GM19238 (cell line): Measurements from ENCODE around the gene VKORC1.

Source experiments
- DNase-seq: peaks from one replicate; pipeline ENCODE4 v3.0.0; 2011; ENCODE audit warnings: low spot score; ENCODE audit not compliant: insufficient read length

Gene VKORC1

GRCh38 chr16:31083081-31083480 lies 11.5 kb downstream of the VKORC1 start:
- no peak for DNase-seq

- no peak for DNase-seq
Observed at GRCh38 chr16:31082368-31083045, 12.1 kb downstream of the VKORC1 start.

- DNase-seq: no peak
Observed at GRCh38 chr16:31081428-31082351, 12.9 kb downstream of the VKORC1 start.

- DNase-seq: no peak
Observed at GRCh38 chr16:31080756-31081419, 13.7 kb downstream of the VKORC1 start.

GRCh38 chr16:31080035-31080629 lies 14.5 kb downstream of the VKORC1 start:
- DNase-seq: no peak

- DNase-seq: no peak
Observed at GRCh38 chr16:31079342-31079944, 15.2 kb downstream of the VKORC1 start.

- DNase-seq: no peak
Observed at GRCh38 chr16:31078597-31079341, 15.8 kb downstream of the VKORC1 start.

GRCh38 chr16:31077592-31078396 lies 16.8 kb downstream of the VKORC1 start:
- no peak for DNase-seq

GRCh38 chr16:31077024-31077423 lies 17.6 kb downstream of the VKORC1 start:
- DNase-seq: no peak

- no peak for DNase-seq
Observed at GRCh38 chr16:31076319-31076718, 18.3 kb downstream of the VKORC1 start.

GRCh38 chr16:31074814-31075183 lies 19.8 kb downstream of the VKORC1 start:
- DNase-seq: no peak

GRCh38 chr16:31073970-31074813 lies 20.4 kb downstream of the VKORC1 start, which contains the start of the genes ZNF646 and ZNF668:
Gene ZNF646, plus strand, starts transcription at chr16:31074422. Its CDS starts 1,903 bp downstream, at chr16:31076325.
Gene ZNF668, minus strand, starts transcription at chr16:31074240. Its CDS starts 9,781 bp downstream, at chr16:31064459.
- DNase-seq: peak; percentile 97

GRCh38 chr16:31073142-31073969 lies 21.2 kb downstream of the VKORC1 start:
- DNase-seq: peak; percentile 83

GRCh38 chr16:31072540-31073141 lies 22.0 kb downstream of the VKORC1 start:
- no peak for DNase-seq

GRCh38 chr16:31071861-31072260 lies 22.7 kb downstream of the VKORC1 start:
- DNase-seq: no peak

GRCh38 chr16:31067342-31067741 lies 27.3 kb downstream of the VKORC1 start:
- DNase-seq: no peak

GRCh38 chr16:31064882-31065461 lies 29.6 kb downstream of the VKORC1 start:
- no peak for DNase-seq
